Activated CD8-positive, alpha-beta T cell treated with anti-CD3 and anti-CD28 coated beads, Interleukin-2, amount 10 ng/mL, durations not matched to agents 7 days and 5 days (primary cell): ENCODE measurements around the gene FNBP1L. TPM values are rescaled to one million over a fixed set of nuclear protein-coding genes. Genes with fewer than 3 reads are reported as not detected.

ENCODE experiments used
- ATAC-seq: fragments of 150-1000 bp; cut with Tn5 transposase; one replicate; pipeline ENCODE4 v1.10.0; 2021; ENCODE audit warnings: moderate library complexity
- CTCF ChIA-PET: fragments of 350-600 bp; sonication (Branson Sonifier 250); formaldehyde crosslinking; loops from one replicate; lab custom pipeline; 2021; ENCODE audit warnings: antibody characterized with exemption; lab: Charles Lee
- POLR2A ChIA-PET: fragments of 350-600 bp; sonication (Branson Sonifier 250); formaldehyde crosslinking; loops from one replicate; lab custom pipeline; 2021; ENCODE audit warnings: antibody characterized with exemption; lab: Charles Lee
- DNase-seq: peaks from one replicate; pipeline ENCODE4 v3.0.0-alpha.2; 2020
- H3K27ac Mint-ChIP-seq: one replicate; pipeline ENCODE4 v1.8.0; 2021; ENCODE audit warnings: mild to moderate bottlenecking, mixed read lengths
- H3K27me3 Mint-ChIP-seq: one replicate; pipeline ENCODE4 v1.8.0; 2021; ENCODE audit warnings: low read depth, mixed read lengths
- H3K36me3 Mint-ChIP-seq: one replicate; pipeline ENCODE4 v1.8.0; 2021; ENCODE audit warnings: low read depth, mixed read lengths
- H3K4me1 Mint-ChIP-seq: one replicate; pipeline ENCODE4 v1.8.0; 2021; ENCODE audit warnings: low read depth, mixed read lengths
- H3K4me3 Mint-ChIP-seq: one replicate; pipeline ENCODE4 v1.8.0; 2021; ENCODE audit warnings: mild to moderate bottlenecking, mixed read lengths
- H3K9me3 Mint-ChIP-seq: one replicate; pipeline ENCODE4 v1.8.0; 2022; ENCODE audit warnings: mixed read lengths; ENCODE audit not compliant: insufficient read depth
- total RNA-seq, 2 experiments: library from RNA; stranded (reverse); gene quantifications; one replicate each; pipeline ENCODE4 v1.2.3, GENCODE V29; 2021

FNBP1L gene
- total RNA-seq, 2 experiments from 2014 or later = 0.10 TPM; not detected in 1

DNA sequence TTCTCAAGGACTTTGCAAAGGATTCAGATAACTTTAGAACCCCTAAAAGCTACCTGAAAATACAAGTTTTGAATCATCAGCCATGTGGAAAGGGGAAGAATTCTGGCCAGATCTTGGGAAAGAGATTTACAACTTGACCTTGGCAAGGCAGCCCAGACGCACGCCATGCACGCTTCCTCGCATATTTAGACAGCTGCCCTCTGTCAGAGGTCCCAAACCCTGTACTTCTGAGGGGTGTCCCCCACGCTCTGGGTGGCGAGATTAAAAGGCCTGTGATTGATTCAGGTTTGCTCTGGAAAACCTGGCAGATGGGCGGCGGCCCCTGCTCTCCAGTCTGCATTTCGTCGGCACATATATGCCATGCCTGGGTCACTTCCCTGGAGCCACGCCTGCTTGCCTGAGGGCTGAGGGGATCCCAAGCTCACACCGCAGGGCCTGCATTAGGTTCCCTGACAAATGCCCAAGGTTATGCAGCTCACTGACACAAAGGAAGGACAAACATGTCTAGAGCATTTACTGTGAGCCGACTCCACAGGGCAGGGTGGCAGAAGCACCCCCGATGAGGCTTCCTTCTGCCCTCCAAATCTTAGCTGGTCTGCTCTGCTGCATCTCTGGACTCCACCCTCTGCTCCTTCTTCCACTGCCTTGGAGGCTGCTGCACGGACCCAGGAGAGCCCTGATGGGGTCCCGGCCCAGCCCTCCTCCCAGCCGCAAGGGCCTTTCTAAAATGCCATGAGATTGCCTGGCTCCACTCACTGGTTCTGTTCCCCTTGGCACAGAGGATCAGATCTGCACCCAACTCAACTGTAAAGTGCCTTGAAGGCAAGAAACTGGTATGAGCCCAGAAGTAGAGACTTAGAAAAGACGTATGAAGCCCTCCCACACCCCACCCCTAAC lies 129.9 kb downstream of the FNBP1L start:
- ChIA-PET CTCF (no interaction called here), POLR2A (no interaction called here)
- no peak for DNase-seq
- no peaks in the 10 kb centered on the region for H3K4me1 Mint-ChIP-seq
- H3K27ac Mint-ChIP-seq = no peak overlapping the region
- no peaks in the 10 kb centered on the region for H3K9me3 Mint-ChIP-seq
- H3K27me3 Mint-ChIP-seq = no peaks in the 10 kb centered on the region
- no peak overlapping the region for H3K4me3 Mint-ChIP-seq
- ATAC-seq = no peak
- no peaks in the 10 kb centered on the region for H3K36me3 Mint-ChIP-seq

DNA sequence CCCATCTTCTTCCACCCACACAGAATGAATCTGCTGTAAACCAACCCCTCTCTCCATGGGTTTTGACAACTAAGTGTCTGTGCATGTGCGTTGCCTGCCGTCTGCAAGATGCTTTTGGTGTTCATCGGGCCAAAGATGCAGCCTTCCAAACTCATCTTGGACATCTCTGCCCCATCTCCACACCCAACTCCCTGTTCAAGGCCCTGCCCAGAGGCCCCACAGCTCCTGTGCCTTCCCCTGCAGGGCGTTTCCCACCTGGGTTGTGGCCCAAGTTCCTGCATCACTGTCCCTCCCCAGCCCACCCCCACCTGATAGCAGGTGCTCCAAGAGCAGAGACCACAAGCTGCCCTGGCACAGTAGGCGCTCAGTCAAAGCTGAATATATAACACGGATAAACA lies 130.5 kb downstream of the FNBP1L start:
- ATAC-seq (no peak), DNase-seq (no peak)
- Mint-ChIP-seq H3K4me1 (no peaks in the 10 kb centered on the region), H3K27me3 (no peaks in the 10 kb centered on the region), H3K4me3 (no peak overlapping the region), H3K36me3 (no peaks in the 10 kb centered on the region), H3K9me3 (no peaks in the 10 kb centered on the region), H3K27ac (no peak overlapping the region)
- ChIA-PET CTCF (no interaction called here), POLR2A (no interaction called here)

DNA sequence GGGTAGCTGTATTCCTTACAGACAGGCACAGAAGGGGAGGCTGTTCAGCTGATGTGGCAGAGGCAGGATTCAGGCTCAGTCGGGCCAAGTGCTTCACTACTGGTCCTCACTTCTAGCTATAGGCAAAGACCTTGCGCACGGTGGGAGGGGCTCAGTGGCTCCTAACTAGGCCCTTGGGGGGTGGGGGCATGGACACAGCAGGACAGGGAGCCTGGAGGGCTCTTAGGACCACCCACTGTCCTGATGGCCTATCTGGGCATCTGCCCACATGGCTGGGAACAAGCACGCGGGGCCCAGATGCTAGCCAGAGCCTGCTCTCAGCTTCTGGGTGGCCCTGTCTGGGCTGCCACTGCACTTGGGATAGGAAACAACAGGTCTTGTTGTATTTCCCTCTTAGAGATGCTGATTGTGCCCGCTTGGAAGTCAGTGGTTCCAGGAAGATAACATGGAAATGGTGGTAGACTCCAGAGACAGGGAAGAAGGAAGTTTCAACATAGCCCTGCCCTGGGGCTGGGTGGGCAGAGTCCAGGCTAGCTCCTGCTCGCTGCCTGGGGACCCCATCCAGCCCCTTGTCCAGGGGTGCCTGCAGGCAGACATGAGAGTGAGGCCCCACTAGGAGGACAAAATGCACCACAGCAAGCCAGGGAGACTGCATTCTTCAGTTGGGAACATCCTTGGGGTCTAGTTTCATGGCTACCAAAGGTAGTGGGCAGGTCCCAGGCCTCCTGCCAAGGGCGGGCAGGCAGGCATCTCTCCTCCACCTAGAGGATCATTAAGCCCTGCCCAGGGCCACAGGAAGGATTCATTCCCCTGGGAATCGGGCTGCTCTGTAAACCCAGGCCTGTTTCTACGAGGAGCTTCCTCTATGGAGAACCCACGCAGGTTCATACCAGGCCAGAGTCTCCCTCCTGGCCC lies 131.2 kb downstream of the FNBP1L start:
- no peaks in the 10 kb centered on the region for H3K36me3 Mint-ChIP-seq
- H3K9me3 Mint-ChIP-seq = no peaks in the 10 kb centered on the region
- ChIA-PET POLR2A (no interaction called here), CTCF (no interaction called here)
- H3K4me3 Mint-ChIP-seq = no peak overlapping the region
- no peaks in the 10 kb centered on the region for H3K27me3 Mint-ChIP-seq
- H3K4me1 Mint-ChIP-seq = no peaks in the 10 kb centered on the region
- ATAC-seq (no peak), DNase-seq (no peak)
- H3K27ac Mint-ChIP-seq = no peak overlapping the region

DNA sequence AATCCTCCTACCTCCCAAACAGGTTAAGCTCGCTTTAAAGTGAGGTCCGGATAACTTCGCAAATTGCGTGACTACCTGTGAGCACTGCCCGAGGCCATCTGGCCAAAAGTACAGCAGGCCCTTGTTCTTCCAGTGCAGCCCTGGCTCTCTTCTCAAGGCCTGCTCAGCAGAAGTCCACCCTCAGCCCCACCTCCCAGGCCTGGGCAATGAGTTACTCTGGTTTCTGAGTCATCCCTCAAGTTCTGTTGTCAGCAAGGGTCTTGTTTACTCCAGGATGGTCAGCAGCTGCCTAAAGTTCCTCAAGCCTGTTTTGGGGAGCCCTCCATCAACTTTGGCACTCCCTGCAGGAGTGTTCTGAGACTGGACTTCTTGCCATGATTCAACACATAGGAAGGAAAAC lies 132.0 kb downstream of the FNBP1L start:
- ChIA-PET POLR2A (no interaction called here), CTCF (no interaction called here)
- no peaks in the 10 kb centered on the region for H3K9me3 Mint-ChIP-seq
- no peaks in the 10 kb centered on the region for H3K27me3 Mint-ChIP-seq
- DNase-seq = no peak
- H3K36me3 Mint-ChIP-seq = no peaks in the 10 kb centered on the region
- ATAC-seq = no peak
- H3K27ac Mint-ChIP-seq = no peak overlapping the region
- H3K4me1 Mint-ChIP-seq = no peaks in the 10 kb centered on the region
- no peak overlapping the region for H3K4me3 Mint-ChIP-seq

GRCh38 chr1:93581917-93582850 lies 134.3 kb downstream of the FNBP1L start:
- DNase-seq (no peak), ATAC-seq (no peak)
- Mint-ChIP-seq H3K27ac (no peak overlapping the region), H3K27me3 (no peaks in the 10 kb centered on the region), H3K36me3 (no peaks in the 10 kb centered on the region), H3K4me1 (no peaks in the 10 kb centered on the region), H3K4me3 (no peak overlapping the region), H3K9me3 (no peaks in the 10 kb centered on the region)
- ChIA-PET POLR2A (no interaction called here), CTCF (interaction anchor here (0.8 kb wide), 1 partner anchor 47 kb away, joined by 3 read pairs; no protein-coding TSS in a partner anchor)

DNA sequence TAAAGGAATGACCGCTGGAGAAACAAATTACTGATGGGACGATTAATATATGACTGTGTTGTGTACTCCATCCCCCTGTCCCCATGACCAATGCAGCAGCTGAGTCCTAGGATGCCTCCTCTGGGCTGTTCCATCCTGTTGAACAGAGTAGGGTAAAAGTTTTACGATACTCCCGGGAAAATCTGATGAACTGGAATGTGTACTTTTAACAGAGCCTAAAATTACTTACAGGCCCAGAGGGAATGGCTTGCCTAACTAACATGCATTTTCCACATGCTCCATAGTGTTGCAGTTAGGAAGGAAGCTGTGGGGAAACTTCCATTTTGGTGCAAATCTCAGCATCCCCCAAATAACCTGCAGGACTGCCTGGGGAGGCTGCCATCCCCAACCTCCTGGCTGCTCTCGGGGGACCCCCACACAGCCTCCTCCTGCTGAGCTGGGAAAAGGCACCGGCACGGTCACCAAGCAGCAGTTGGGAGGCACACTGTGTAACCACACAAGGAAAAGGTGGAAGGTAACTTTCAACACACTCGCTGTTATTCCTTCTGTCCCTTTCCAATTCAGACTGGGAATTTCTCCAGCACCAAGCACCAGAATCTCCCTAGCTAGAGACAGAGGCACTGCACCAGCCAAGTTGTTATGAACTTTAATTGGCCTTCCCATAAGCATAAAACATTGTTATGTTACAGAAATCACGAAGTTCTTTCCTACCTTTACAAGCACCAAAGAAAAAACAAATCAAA lies 136.5 kb downstream of the FNBP1L start:
- ChIA-PET POLR2A (no interaction called here), CTCF (no interaction called here)
- H3K4me1 Mint-ChIP-seq = peaks cover 12% of the 10 kb centered on the region
- no peaks in the 10 kb centered on the region for H3K36me3 Mint-ChIP-seq
- H3K27me3 Mint-ChIP-seq = no peaks in the 10 kb centered on the region
- no peaks in the 10 kb centered on the region for H3K9me3 Mint-ChIP-seq
- ATAC-seq = no peak
- H3K27ac Mint-ChIP-seq = no peak overlapping the region
- H3K4me3 Mint-ChIP-seq = no peak overlapping the region
- DNase-seq = no peak

DNA sequence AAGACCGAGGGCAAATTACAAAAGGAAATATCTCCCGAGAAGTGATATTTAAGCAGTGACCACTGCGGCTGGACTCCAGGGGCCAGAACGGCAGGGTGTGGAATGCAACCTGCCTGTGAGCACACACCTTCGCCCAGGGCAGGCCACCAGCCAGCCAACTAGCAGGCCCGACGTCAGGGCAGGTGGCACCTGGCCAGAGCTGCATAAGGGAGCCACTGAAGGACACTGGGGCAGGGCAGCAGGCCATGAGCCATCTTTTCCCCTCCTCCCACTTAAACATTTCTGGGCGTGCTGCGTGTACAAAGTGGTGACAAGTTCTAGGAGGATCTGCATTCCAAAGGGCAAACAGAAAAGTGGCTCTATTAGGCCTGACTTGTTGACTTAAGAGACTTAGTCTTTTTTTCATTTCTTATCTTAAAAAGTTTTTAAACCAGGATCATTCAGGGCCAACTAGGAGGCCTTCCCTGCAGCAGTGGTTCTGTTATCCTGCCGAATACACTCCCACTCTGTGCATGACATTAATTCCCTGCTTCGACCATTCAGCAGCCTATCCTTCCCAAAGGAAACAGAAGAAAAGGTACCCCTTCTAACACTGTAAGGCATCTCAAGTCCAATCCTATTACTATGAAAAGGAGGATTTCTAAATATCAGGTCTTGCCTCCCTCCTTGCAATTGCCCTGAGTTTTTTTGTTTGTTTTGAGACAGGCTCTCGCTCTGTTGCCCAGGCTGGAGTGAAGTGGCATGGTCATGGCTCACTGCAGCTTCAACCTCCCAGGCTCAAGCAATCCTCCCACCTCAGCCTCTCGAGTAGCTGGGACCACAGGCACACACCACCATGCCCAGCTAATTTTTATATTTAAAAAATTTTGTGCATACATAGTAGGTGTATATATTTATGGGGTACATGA lies 137.4 kb downstream of the FNBP1L start:
- Mint-ChIP-seq H3K27ac (no peak overlapping the region), H3K27me3 (no peaks in the 10 kb centered on the region)
- CTCF ChIA-PET = no interaction called here

GRCh38 chr1:93587354-93587753 lies 139.4 kb downstream of the FNBP1L start:
- Mint-ChIP-seq H3K27me3 (no peaks in the 10 kb centered on the region), H3K4me1 (peaks cover 36% of the 10 kb centered on the region), H3K27ac (no peak overlapping the region), H3K9me3 (no peaks in the 10 kb centered on the region), H3K36me3 (no peaks in the 10 kb centered on the region), H3K4me3 (no peak overlapping the region)
- POLR2A ChIA-PET = no interaction called here
- ATAC-seq (no peak), DNase-seq (no peak)
- CTCF ChIA-PET = interaction anchor here (1.0 to 1.3 kb wide), 3 partner anchors 14 to 94 kb away, joined by 3 read pairs; partner anchors contain the start of gene BCAR3

More for the DNA sequence above, 137.4 kb downstream of the FNBP1L start:
- ATAC-seq (no peak), DNase-seq (no peak)
- Mint-ChIP-seq H3K36me3 (no peaks in the 10 kb centered on the region), H3K4me3 (no peak overlapping the region), H3K4me1 (peaks cover 18% of the 10 kb centered on the region), H3K9me3 (no peaks in the 10 kb centered on the region)
- POLR2A ChIA-PET = no interaction called here

DNA sequence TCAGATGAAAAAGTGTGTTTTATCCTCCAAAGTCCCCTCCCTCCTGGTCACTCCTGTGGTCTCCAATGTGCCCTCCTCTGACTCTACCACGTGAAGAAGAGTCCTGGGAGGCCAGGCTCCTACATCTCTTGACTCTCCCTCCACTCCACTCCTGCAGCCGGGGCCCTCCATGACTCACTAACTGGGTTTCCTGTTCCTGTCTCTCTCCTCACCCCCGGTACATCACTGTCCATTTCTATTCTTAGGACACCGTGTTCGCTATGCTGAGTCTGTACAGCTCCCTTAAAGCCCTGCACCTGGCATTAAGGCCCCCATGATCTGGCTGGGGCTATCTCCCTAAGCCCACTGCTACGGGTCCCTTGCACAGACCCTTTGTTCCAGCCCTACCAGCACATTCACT lies 140.3 kb downstream of the FNBP1L start:
- H3K4me1 Mint-ChIP-seq = peaks cover 36% of the 10 kb centered on the region
- ChIA-PET POLR2A (no interaction called here), CTCF (interaction anchor here (1.3 kb wide), 1 partner anchor 93 kb away, joined by 3 read pairs; the partner anchor contains the start of gene BCAR3)
- no peak overlapping the region for H3K27ac Mint-ChIP-seq
- no peak overlapping the region for H3K4me3 Mint-ChIP-seq
- H3K9me3 Mint-ChIP-seq = no peaks in the 10 kb centered on the region
- no peaks in the 10 kb centered on the region for H3K36me3 Mint-ChIP-seq
- H3K27me3 Mint-ChIP-seq = peaks cover 2% of the 10 kb centered on the region
- ATAC-seq (peak; percentile 45), DNase-seq (peak; percentile 27)

DNA sequence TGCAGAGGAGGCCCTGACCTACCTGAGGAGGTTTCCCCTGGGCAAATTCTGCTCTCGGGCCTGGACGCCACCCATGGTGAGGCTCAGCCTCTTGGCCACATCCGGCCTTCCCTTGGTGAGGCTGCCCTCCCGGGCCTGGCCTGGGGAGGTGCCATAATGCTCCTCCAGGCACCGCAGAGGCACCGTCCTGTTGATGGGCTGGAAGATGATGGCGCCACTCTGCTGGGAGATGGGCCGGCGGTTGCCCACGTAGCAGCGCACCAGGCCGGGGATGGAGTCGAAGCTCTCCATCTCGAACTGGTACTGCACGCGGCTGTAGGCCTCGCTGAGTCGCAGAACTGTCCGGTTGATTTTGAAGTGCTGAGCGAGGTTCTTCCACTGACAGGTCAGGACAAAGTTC lies 141.0 kb downstream of the FNBP1L start:
- Mint-ChIP-seq H3K4me3 (no peak overlapping the region), H3K9me3 (no peaks in the 10 kb centered on the region), H3K27ac (no peak overlapping the region), H3K4me1 (peaks cover 36% of the 10 kb centered on the region), H3K36me3 (no peaks in the 10 kb centered on the region), H3K27me3 (peaks cover 5% of the 10 kb centered on the region)
- no peak for DNase-seq
- no peak for ATAC-seq
- CTCF ChIA-PET = interaction anchor here (1.3 kb wide), 1 partner anchor 93 kb away, joined by 3 read pairs; the partner anchor contains the start of gene BCAR3
- POLR2A ChIA-PET = no interaction called here
